K562 (cell line): ENCODE data around the gene LLPH. TPM values are rescaled to one million over a fixed set of nuclear protein-coding genes. Genes with fewer than 3 reads are reported as not detected.

Experiments
- ATF1 ChIP-seq, 2 experiments: fragments of 450-650 bp in 1 of 2; IDR thresholded peaks; 2 replicates each; pipeline ENCODE4 v1.6.1; 2016; ENCODE audit warnings: missing compliant biosample characterization in 1 of 2, missing genetic modification characterization in 1 of 2
- ATF3 ChIP-seq, 2 experiments: fragments of 450-650 bp in 1 of 2; sonication (generic) in 1 of 2; formaldehyde crosslinking in 1 of 2; IDR thresholded peaks in 1 of 2; conservative IDR thresholded peaks in 1 of 2; 2 replicates each; pipeline versions ENCODE4 v1.6.1 to v1.8.1; 2016 to 2023; ENCODE audit warnings: mild to moderate bottlenecking in 2 of 2, moderate library complexity in 2 of 2, inconsistent platforms in 1 of 2, missing genetic modification reagents in 1 of 2
- CHCHD3 ChIP-seq: fragments of 250-450 bp; sonication (Bioruptor Pico); IDR thresholded peaks from 2 replicates; pipeline ENCODE4 v2.1.2; 2022; ENCODE audit warnings: mild to moderate bottlenecking
- CTCFL ChIP-seq: IDR thresholded peaks from 2 replicates; pipeline ENCODE4 v1.6.1; 2011; ENCODE audit warnings: borderline replicate concordance, low read depth, mild to moderate bottlenecking, moderate library complexity, low read length; ENCODE audit not compliant: insufficient read depth, poor library complexity, severe bottlenecking
- E2F8 ChIP-seq: fragments of 450-650 bp; IDR thresholded peaks from 2 replicates; pipeline ENCODE4 v1.7.1; 2018; ENCODE audit warnings: mild to moderate bottlenecking, low read depth; ENCODE audit not compliant: partially characterized antibody
- FOXM1 ChIP-seq, 2 experiments: fragments of 450-650 bp in 1 of 2; sonication (generic) in 1 of 2; formaldehyde crosslinking in 1 of 2; IDR thresholded peaks; 2 replicates each; pipeline versions ENCODE4 v1.6.1 to v1.9.0; 2017 to 2022; ENCODE audit warnings: low read depth in 2 of 2, mild to moderate bottlenecking in 2 of 2, missing genetic modification reagents in 1 of 2, moderate library complexity in 1 of 2
- GABPA ChIP-seq: fragments of 200-800 bp; sonication (Bioruptor generic); conservative IDR thresholded peaks from 2 replicates; pipeline ENCODE4 v1.6.1; 2016; ENCODE audit warnings: low read depth, missing genetic modification characterization, missing compliant biosample characterization
- GABPB1 ChIP-seq: sonication (generic); formaldehyde crosslinking; IDR thresholded peaks from 2 replicates; pipeline ENCODE4 v1.8.0; 2022; ENCODE audit warnings: mild to moderate bottlenecking, missing genetic modification reagents
- JUND ChIP-seq, 2 experiments: IDR thresholded peaks; 2 replicates in 1 of 2; 3 replicates in 1 of 2; pipeline ENCODE4 v1.6.1; 2011; ENCODE audit warnings: borderline replicate concordance in 2 of 2, low read depth in 2 of 2, low read length in 2 of 2, improper control_type of control experiment in 1 of 2, missing biosample characterization in 1 of 2, missing genetic modification characterization in 1 of 2, missing genetic modification reagents in 1 of 2
- MCM7 ChIP-seq, 2 experiments: fragments of 450-650 bp; IDR thresholded peaks; 2 replicates each; pipeline ENCODE4 v1.6.1; 2016 to 2018
- MNT ChIP-seq, 2 experiments: fragments of 450-650 bp; conservative IDR thresholded peaks; 2 replicates each; pipeline ENCODE4 v1.6.1; 2017; ENCODE audit warnings: mild to moderate bottlenecking in 2 of 2, moderate library complexity in 2 of 2
- SAFB ChIP-seq: fragments of 200-400 bp; formaldehyde crosslinking; IDR thresholded peaks from 2 replicates; pipeline ENCODE4 v1.6.1; 2017; ENCODE audit warnings: low read depth, low read length, borderline replicate concordance
- SNRNP70 ChIP-seq: fragments of 200-400 bp; formaldehyde crosslinking; optimal IDR thresholded peaks from 2 replicates; pipeline ENCODE3; 2017; ENCODE audit warnings: low read depth, low read length
- STAT5A ChIP-seq: IDR thresholded peaks from 2 replicates; pipeline ENCODE4 v1.6.1; 2012; ENCODE audit warnings: low read length, inconsistent platforms, borderline replicate concordance
- ZNF444 ChIP-seq: fragments of 250-450 bp; sonication (Bioruptor Pico); IDR thresholded peaks from 2 replicates; pipeline ENCODE4 v1.4.0; 2020; ENCODE audit warnings: mild to moderate bottlenecking, moderate library complexity
- ZNF77 ChIP-seq: fragments of 250-450 bp; sonication (Bioruptor Pico); IDR thresholded peaks from 2 replicates; pipeline ENCODE4 v1.5.0; 2020
- polyA plus RNA-seq, 8 experiments: library from polyadenylated mRNA; depleted of rRNA in 4 of 8; stranded (reverse) in 5 of 8; unstranded in 3 of 8; fragments of >200 nt; fragmentation: Nextera tagmentation in 2 of 8; fragmentation: Illumina TruSeq in 1 of 8; extraction: Ambion mirVana in 2 of 8; extraction: Trizol in 1 of 8; gene quantifications; 2 replicates each; pipeline versions ENCODE4 v1.2.1 to v1.2.3, GENCODE V29; 2011 to 2014; ENCODE audit warnings: inconsistent platforms in 1 of 8, missing spikeins in 1 of 8
- total RNA-seq, 7 experiments: library from RNA; depleted of rRNA in 6 of 7; stranded (reverse); fragments of >200 nt in 6 of 7; fragmentation: Illumina TruSeq in 2 of 7; extraction: Trizol in 2 of 7; gene quantifications; 2 replicates each; pipeline versions ENCODE4 v1.2.1 to v1.2.3, GENCODE V29; 2011 to 2021; ENCODE audit warnings: low replicate concordance in 1 of 7

The LLPH gene
- total and polyA plus RNA-seq, 9 of the 15 experiments (the other 6 are each of a cell fraction or from before 2014, with no cell fraction given): 19.1 to 87.3 (median 59.6) TPM

- TF ChIP-seq CTCFL (peak; percentile 89), SAFB (peak; percentile 50; the same call in 1 of the 2 replicates), GABPA (tag) (peak; percentile 93), STAT5A (no peak), SNRNP70 (no peak), E2F8 (peak; percentile 84), MCM7 (IDR thresholded peaks at IDR 0.05) (no peak), MNT (conservative IDR thresholded peaks at IDR 0.05) (peak; percentile 53 to 82; a peak in 2 of 4 replicates), FOXM1 (IDR thresholded peaks at IDR 0.05; ENCODE audit: low read depth) (peak; percentile 41; the same call in 1 of the 2 replicates), FOXM1 (CRISPR knock-in tag; IDR thresholded peaks at IDR 0.05; ENCODE audit: low read depth) (no peak), CHCHD3 (CRISPR knock-in tag) (no peak), ZNF77 (CRISPR knock-in tag) (no peak), JUND (IDR thresholded peaks at IDR 0.05; ENCODE audit: borderline replicate concordance, low read depth, low read length) (no peak; the same call in 1 of the 2 replicates), JUND (tag; IDR thresholded peaks at IDR 0.05; ENCODE audit: borderline replicate concordance, low read depth, low read length) (no peak; the same call in 2 of the 3 replicates), ATF1 (CRISPR knock-in tag; IDR thresholded peaks at IDR 0.05) (0 out of 2 replicates have a peak, but pooled peaks have one; percentile 31), ATF1 (tag; IDR thresholded peaks at IDR 0.05) (peak; percentile 88), ZNF444 (no peak), ATF3 (IDR thresholded peaks at IDR 0.05) (no peak), ATF3 (CRISPR knock-in tag; conservative IDR thresholded peaks at IDR 0.05) (no peak), GABPB1 (CRISPR knock-in tag) (peak; percentile 91)
Observed at GRCh38 chr12:66169221-66170170, 38.9 kb upstream of the LLPH start, which contains the start of gene TMBIM4 (continued).
